Right atrium auricular region (tissue), 2 donors: ENCODE results near the gene C9orf85. TPM values are rescaled to one million over a fixed set of nuclear protein-coding genes. Genes with fewer than 3 reads are reported as not detected.
"Not testable (repeated sequence)": the region's sequence is repeated elsewhere in the genome, so short reads cannot be mapped to it uniquely, and the experiment has no call there.

Experiments
- DNase-seq: peaks from one replicate; pipeline ENCODE4 v3.0.0-alpha.2; 2019; ENCODE audit warnings: low spot score
- H3K27ac ChIP-seq, 2 donors: fragments of 200-600 bp; sonication (generic); 1 replicate in 1 of 2; 2 replicates in 1 of 2; pipeline ENCODE4 v1.5.1; 2016 to 2019
- H3K27me3 ChIP-seq, 2 donors: fragments of 200-600 bp; sonication (generic); one replicate each; pipeline versions ENCODE4 v1.5.1 to v1.6.0; 2017 to 2019
- H3K36me3 ChIP-seq: fragments of 200-600 bp; sonication (generic); one replicate; pipeline ENCODE4 v1.5.1; 2016
- H3K4me1 ChIP-seq, 2 donors: fragments of 200-600 bp; sonication (generic); one replicate each; pipeline versions ENCODE4 v1.5.1 to v1.6.0; 2017 to 2019
- H3K4me3 ChIP-seq, 2 donors: fragments of 200-600 bp; sonication (generic); 1 replicate in 1 of 2; 2 replicates in 1 of 2; pipeline ENCODE4 v1.5.1; 2017 to 2019; ENCODE audit warnings: mild to moderate bottlenecking in 1 of 2, moderate library complexity in 1 of 2
- H3K9me3 ChIP-seq, 2 donors: fragments of 200-600 bp; sonication (generic); one replicate each; pipeline ENCODE4 v1.5.1; 2019
- CTCF ChIP-seq, 2 donors: fragments of 200-600 bp; sonication (generic); IDR thresholded peaks; one replicate each; pipeline ENCODE4 v1.5.1; 2019; ENCODE audit warnings: antibody characterized with exemption in 2 of 2
- total RNA-seq, 2 donors: library from RNA; depleted of rRNA; stranded (reverse); fragments of >200 nt; gene quantifications; one replicate each; pipeline ENCODE4 v1.1.0, GENCODE V29; 2016

C9orf85 gene
- total RNA-seq, 2 donors from 2014 or later, result 5.5 to 9.0 TPM

GRCh38 chr9:71990466-71990865, 79.0 kb downstream of the C9orf85 start:
- Histone ChIP-seq H3K4me1 (no peaks in the 10 kb centered on the region), H3K36me3 (no peaks in the 10 kb centered on the region), H3K27me3 (no peaks in the 10 kb centered on the region), H3K9me3 (no peaks in the 10 kb centered on the region), H3K4me3 (no peak overlapping the region), H3K27ac (no peak overlapping the region)
- no peak for TF ChIP-seq CTCF (IDR thresholded peaks at IDR 0.05)
- DNase-seq, result no peak

- no peaks in the 10 kb centered on the region for H3K27me3 ChIP-seq
- TF ChIP-seq CTCF (IDR thresholded peaks at IDR 0.05), result no peak
- no peak for DNase-seq
- H3K9me3 ChIP-seq, result peaks cover 0 to 4% of the 10 kb centered on the region in 2 donors
- H3K36me3 ChIP-seq, result no peaks in the 10 kb centered on the region
- H3K4me3 ChIP-seq, result no peak overlapping the region
- H3K27ac ChIP-seq, result no peak overlapping the region
- no peaks in the 10 kb centered on the region for H3K4me1 ChIP-seq
Measured at GRCh38 chr9:72005451-72005850, 94.0 kb downstream of the C9orf85 start.

- Histone ChIP-seq H3K4me3 (no peak overlapping the region), H3K27ac (no peak overlapping the region), H3K27me3 (no peaks in the 10 kb centered on the region), H3K9me3 (no peaks in the 10 kb centered on the region), H3K4me1 (no peaks in the 10 kb centered on the region), H3K36me3 (no peaks in the 10 kb centered on the region)
- TF ChIP-seq CTCF (IDR thresholded peaks at IDR 0.05), result no peak
- no peak for DNase-seq
Measured at GRCh38 chr9:72006501-72006900, 95.1 kb downstream of the C9orf85 start.

GRCh38 chr9:72007726-72008125, 96.3 kb downstream of the C9orf85 start:
- H3K27me3 ChIP-seq, H3K4me1 ChIP-seq, H3K4me3 ChIP-seq, H3K36me3 ChIP-seq, DNase-seq, H3K9me3 ChIP-seq, H3K27ac ChIP-seq: not testable (repeated sequence)

- no peaks in the 10 kb centered on the region for H3K36me3 ChIP-seq
- no peak for DNase-seq
- H3K4me1 ChIP-seq, result no peaks in the 10 kb centered on the region
- no peak overlapping the region for H3K27ac ChIP-seq
- H3K27me3 ChIP-seq, result no peaks in the 10 kb centered on the region
- H3K9me3 ChIP-seq, result no peaks in the 10 kb centered on the region
- no peak overlapping the region for H3K4me3 ChIP-seq
- TF ChIP-seq CTCF (IDR thresholded peaks at IDR 0.05), result no peak
Measured at GRCh38 chr9:72012646-72013045, 101.2 kb downstream of the C9orf85 start.

GRCh38 chr9:72013292-72013760, 101.9 kb downstream of the C9orf85 start:
- TF ChIP-seq CTCF (IDR thresholded peaks at IDR 0.05), result no peak
- Histone ChIP-seq H3K4me3 (no peak overlapping the region), H3K9me3 (no peaks in the 10 kb centered on the region), H3K27ac (no peak overlapping the region), H3K27me3 (no peaks in the 10 kb centered on the region), H3K4me1 (no peaks in the 10 kb centered on the region), H3K36me3 (no peaks in the 10 kb centered on the region)
- no peak for DNase-seq
